Measurements from ENCODE around the gene KLHL29. TPM values are rescaled to one million over a fixed set of nuclear protein-coding genes. Genes with fewer than 3 reads are reported as not detected.

The KLHL29 gene
- total RNA-seq, 1 donor from 2014 or later, result 6.9 TPM

- DNase-seq, result no peak
Observed at GRCh38 chr2:23399674-23400261, 14.8 kb downstream of the KLHL29 start.

DNA sequence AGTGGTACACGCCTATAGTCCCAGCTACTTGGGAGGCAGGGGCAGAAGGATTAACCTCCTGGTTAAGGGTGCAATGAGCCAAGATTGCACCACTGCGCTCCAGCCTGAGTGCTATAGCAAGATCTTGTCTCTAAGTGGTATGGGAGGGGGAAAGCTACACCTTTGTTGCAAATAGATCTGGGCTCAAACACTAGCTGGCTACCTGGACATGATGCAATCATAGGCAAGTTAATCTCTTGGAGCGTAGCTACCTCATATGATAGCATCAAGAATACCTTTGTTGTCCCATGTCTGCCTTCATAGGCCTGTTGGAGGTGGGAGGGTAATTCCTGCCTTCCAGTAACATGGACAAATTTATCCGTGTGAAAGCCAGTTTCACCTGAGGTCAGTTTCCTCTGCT, 15.7 kb downstream of the KLHL29 start:
- DNase-seq, result no peak

- DNase-seq, result no peak
Observed at GRCh38 chr2:23401427-23402204, 16.6 kb downstream of the KLHL29 start.

- no peak for DNase-seq
Observed at GRCh38 chr2:23402205-23402740, 17.3 kb downstream of the KLHL29 start.

DNA sequence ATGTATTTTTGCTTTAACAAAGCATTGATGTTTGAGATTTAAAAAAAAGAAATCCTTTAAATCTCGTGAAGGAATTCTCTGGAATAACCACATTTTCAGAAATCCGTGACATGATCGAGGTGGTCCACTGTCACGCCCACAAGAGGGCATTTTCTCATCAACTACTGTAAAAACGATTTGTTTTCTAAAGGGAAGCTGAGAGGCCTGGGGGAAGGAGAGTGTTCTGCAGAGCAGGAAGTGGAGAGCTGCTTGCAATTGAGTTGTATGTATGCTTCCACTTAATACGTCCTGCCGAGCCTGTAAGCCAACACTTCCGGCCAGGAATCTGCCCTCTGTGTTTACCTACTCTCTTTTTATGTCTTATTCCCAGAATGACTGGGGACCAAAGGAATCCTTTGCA, 19.4 kb downstream of the KLHL29 start:
- DNase-seq, result peak; percentile 37

DNA sequence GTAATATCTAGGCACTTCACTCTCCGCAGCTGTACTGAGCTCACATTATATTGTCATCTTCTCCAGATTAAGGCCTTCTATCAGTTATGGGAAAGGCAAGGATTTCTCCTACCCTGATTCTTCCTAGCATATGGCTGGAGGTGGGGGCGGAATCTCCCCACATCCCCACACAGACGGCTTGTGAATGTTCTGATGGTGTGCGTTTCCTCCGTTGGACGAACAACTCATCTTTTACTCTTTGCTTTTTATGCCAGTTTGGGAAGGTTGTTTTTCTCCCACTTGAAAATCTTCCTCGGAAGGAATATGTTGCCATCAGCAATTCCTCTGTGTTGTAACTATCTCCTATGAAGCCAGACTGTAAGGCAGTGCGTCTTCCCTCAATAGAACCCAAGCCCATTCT, 24.3 kb downstream of the KLHL29 start:
- no peak for DNase-seq

- DNase-seq, result no peak
Observed at GRCh38 chr2:23410596-23410995, 25.6 kb downstream of the KLHL29 start.

GRCh38 chr2:23411752-23412431, 26.9 kb downstream of the KLHL29 start:
- DNase-seq, result no peak

DNA sequence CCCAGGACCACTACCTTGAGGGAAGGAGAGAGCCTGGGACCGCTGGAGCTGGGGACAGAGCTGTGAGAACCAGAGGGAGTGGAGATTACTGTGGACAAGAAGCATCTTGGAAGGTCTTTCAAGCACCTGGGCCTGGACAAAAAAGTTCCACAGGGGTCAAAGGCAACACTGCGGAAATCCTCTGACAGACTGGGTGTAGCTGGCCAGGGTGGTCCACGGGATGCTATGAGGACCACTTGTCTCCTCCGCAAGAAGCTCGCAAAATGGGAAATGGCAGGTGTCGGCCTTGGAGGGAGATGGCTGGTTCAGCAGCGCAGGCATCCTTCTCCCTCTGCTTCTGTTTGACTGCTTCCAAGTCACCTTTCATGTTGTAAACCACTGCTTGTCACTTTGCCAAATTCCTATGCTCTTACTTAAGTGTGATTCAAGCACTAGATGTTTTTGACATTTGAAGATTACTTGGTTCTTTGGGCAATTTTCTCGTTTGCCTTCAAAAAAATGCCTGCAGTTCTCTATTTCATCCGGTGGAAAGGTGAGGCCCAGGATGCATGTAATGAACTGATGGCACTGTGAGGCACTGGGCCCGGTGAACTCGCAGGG, 27.7 kb downstream of the KLHL29 start:
- no peak for DNase-seq

DNA sequence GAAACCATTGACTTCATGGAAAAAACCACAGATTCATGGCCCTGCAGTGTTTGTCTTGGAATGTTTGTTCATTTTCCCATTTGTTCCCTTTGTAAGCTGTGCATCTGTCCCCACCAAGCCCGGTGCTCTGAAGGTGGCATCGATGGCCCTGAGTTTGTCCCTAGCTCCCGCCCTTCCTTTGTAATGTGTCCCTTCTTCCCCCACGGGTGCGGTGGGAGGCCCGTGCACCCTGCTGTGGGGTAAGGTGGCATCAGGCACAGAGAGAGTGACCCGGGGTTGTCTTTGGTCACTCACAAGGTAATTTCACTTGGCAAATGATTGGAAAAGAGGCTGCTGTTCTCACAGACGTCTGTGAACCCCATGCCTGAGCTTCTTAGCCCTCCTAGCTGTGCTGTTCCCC, 28.7 kb downstream of the KLHL29 start:
- DNase-seq, result no peak

GRCh38 chr2:23414106-23414505, 29.1 kb downstream of the KLHL29 start:
- DNase-seq, result no peak

DNA sequence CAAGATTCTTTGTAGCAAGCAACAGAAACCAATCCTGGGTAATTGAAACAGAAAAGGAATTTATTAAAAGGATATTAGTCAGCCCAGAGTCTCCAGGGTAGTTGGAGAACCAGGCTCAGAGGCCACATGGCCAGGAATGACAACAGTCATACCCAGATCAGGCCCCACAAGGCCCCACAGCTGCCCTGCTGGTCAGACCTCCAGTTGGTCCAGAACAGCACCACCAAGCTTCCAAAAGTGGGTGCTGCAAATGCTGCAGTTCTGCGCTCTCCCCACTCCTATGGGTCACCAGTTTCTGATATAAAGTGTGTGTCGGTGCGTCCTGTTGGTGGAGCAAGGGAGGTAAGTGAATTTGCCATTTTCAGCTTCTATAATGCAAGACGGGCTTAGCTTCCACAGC, 29.9 kb downstream of the KLHL29 start:
- DNase-seq, result no peak

GRCh38 chr2:23417310-23417709, 32.3 kb downstream of the KLHL29 start:
- DNase-seq, result no peak

GRCh38 chr2:23418056-23418455, 33.1 kb downstream of the KLHL29 start:
- DNase-seq, result no peak

- DNase-seq, result no peak
Observed at GRCh38 chr2:23418461-23418911, 33.5 kb downstream of the KLHL29 start.

DNA sequence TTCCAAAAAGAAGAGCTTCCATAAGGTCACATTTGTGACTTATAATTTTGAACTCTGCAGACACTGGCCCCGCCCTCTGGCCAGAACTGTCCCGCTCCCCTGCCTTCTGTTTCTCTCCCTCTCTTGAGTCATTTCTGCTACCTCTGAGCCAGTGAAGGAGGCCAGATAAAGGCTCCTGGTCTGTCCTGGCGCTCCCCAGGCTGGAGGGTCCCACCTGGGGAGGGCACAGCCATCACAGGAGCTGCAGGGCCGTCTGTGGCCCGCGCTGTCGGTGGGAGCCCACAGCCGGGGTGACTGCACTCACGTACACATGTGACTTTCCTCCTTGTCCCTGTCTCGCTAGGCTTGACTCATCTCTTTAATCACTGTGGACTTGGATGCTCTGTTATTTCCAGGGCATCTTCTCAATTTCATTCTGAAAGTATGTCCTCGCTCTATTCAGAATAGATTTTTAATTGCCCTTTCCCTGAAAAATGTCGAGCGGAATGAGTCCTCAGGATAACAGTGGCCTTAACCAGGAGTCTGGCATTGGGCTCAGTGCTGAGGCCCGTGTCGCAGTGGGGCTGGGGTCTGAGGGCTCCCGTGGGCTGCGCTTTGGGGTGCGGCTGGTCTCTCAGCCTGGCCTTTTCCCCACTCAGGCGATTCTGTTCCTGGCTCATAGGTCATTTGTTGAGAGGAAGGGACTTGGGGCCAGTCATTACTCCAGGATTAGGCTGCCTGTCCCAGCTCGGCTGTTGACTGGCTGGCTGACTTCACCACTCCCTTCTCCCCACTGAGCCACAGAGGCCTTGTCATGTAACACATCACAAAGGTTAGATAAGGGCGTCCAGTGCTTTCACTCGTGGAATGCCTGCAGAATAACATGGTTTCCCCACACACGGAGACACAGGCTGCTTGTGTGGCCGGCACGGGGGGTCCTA, 34.5 kb downstream of the KLHL29 start:
- DNase-seq, result no peak

DNA sequence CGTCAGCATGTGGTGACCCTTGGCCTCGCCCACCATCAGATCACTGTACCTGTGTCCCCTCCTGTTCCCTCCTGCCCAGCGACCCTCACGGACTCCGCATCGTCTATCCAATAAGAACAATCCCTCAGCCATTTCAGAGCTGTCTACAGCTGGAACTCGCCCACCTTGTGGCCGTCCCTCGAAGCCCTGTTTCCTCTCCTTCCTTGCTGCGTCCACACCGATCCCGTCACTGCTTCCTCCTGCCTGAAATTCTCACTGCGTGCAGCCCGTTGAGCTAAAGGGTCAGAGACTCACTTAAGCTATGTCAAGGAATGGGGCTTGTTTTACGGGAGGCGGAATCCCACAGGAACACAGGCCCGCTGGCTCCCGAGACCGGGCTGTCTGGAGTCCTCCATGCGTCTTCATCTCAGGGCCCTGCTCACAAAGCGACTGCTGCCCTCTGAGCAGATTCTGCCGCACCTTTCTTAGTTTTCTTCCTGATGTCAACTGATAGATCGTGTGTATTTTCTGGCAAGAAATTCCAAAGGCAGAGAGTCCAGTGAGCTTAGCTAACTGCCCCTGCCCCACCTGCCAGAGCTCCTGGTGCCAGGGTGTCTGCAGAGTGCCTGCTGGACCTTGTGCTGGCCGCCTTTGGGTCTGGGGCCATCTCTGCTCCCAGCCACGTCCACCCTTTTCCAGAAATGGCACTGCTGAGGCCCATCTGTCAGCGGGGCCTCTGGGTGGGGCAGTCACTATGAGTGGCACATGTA, 35.3 kb downstream of the KLHL29 start:
- DNase-seq, result no peak

DNA sequence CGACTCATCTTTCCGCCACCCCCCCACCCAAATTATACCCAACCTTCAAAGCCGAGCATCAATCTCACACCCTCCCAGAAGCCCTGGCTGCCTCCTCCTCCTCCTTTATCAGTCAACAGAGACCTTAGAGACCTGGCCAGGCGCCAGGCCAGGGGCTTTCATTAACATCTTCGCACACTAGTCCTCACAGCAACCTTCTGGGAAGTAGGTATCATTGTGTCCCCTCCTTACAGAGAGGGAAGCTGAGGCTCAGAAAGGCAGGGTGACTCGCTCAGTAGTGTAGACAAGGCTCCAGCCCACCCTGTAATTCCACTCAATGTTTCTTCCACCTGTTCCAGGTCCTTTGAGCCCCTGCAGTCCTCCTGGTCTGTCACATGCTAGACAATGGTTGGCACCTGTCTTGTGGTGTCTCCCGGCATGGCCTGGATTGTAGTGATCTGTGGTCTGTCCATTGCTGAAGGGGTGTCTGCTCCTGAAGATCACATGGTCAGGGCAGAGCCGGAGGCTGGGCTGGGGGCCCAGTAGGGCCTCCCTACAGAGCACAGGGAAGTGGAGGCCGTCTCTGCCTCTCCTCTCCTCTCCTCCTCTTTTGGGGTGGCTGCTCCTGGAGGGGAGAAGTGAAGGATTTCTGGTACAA, 36.0 kb downstream of the KLHL29 start:
- DNase-seq, result no peak

GRCh38 chr2:23422089-23423061, 37.4 kb downstream of the KLHL29 start:
- no peak for DNase-seq

Data from skin of body (tissue), 2 donors.